Loucy (cell line): ENCODE results near the gene WT1.

Source experiments
- EZH2phosphoT487 ChIP-seq: fragments of 200-600 bp; IDR thresholded peaks from 2 replicates; pipeline ENCODE4 v1.6.1; 2018; ENCODE audit warnings: antibody characterized with exemption, mild to moderate bottlenecking, moderate library complexity, borderline replicate concordance
- TF ChIP-seq, protein P1 (sequence below): fragments of 200-600 bp; sonication (generic); conservative IDR thresholded peaks from 2 replicates; pipeline ENCODE4 v1.5.1; 2014; ENCODE audit warnings: mild to moderate bottlenecking, antibody characterized with exemption, low read length

DNA sequence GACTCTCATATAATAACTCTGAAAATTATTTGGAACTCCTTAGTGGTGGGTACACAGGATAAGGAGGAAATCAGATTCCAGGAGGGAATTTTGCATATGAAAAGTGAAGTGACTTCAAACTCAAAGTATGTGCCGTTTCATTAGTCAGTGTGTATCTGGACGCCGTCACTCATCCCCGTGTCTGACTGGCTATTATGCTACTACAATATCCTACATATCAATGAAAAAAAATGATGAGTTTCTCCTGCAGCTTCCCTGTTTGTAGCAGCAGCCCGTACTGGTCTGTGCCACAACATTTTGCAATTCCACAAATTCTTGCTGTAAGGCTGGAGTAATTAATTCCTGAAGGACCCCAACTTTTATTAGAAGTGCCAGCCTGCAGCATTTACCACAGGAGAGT, 16.5 kb downstream of the WT1 start:
- TF ChIP-seq, protein P1, sequence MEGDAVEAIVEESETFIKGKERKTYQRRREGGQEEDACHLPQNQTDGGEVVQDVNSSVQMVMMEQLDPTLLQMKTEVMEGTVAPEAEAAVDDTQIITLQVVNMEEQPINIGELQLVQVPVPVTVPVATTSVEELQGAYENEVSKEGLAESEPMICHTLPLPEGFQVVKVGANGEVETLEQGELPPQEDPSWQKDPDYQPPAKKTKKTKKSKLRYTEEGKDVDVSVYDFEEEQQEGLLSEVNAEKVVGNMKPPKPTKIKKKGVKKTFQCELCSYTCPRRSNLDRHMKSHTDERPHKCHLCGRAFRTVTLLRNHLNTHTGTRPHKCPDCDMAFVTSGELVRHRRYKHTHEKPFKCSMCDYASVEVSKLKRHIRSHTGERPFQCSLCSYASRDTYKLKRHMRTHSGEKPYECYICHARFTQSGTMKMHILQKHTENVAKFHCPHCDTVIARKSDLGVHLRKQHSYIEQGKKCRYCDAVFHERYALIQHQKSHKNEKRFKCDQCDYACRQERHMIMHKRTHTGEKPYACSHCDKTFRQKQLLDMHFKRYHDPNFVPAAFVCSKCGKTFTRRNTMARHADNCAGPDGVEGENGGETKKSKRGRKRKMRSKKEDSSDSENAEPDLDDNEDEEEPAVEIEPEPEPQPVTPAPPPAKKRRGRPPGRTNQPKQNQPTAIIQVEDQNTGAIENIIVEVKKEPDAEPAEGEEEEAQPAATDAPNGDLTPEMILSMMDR = no peak
- TF ChIP-seq EZH2phosphoT487 = no peak
